K562 (cell line): ENCODE measurements around the gene GYPC. TPM values are rescaled to one million over a fixed set of nuclear protein-coding genes. Genes with fewer than 3 reads are reported as not detected.

Experiments used
- ATAC-seq: fragments of 200-7000 bp; cut with Tn5 transposase; 3 replicates; pipeline ENCODE4 v1.9.1; 2020; ENCODE audit warnings: moderate library complexity
- BruUV-seq: library from RNA; stranded (reverse); fragments of 400-500 nt; replicated peaks from 2 replicates; lab custom pipeline; 2021; lab: Mats Ljungman, UMichigan
- CTCF ChIA-PET: fragments of 300-600 bp; formaldehyde crosslinking; extraction: SDS; loops from one replicate; lab custom pipeline; 2021; ENCODE audit warnings: low intra/inter-chr PET ratio; lab: Yijun Ruan, JAX
- POLR2A ChIA-PET: fragments of 300-600, 350-650 bp; sonication (Branson Sonifier 250); formaldehyde crosslinking; extraction: SDS; loops from one replicate; lab custom pipeline; 2021; ENCODE audit warnings: antibody characterized with exemption, inconsistent platforms; lab: Yijun Ruan, JAX
- DNase-seq, 4 experiments: peaks; one replicate each; pipeline versions ENCODE4 v3.0.0 to v3.0.0-alpha.2; 2011 to 2018; ENCODE audit warnings: low spot score in 3 of 4, mixed read lengths in 3 of 4; ENCODE audit errors: extremely low read depth in 1 of 4
- FAIRE-seq: peaks from 2 replicates; lab custom pipeline; 2011; peaks lifted over from hg19 to GRCh38; lab: Jason Lieb, UNC
- H2AFZ ChIP-seq: 2 replicates; pipeline ENCODE4 v1.6.0; 2011; ENCODE audit warnings: low read depth, low read length, control low read depth, inconsistent platforms
- H3K27ac ChIP-seq: fragments of 200-600 bp; 3 replicates; pipeline ENCODE4 v1.8.0; 2011; ENCODE audit warnings: low read depth, mild to moderate bottlenecking, control low read depth, inconsistent platforms, low read length, moderate library complexity, mixed read lengths; ENCODE audit errors: extremely low read depth
- H3K27me3 ChIP-seq, 2 experiments: fragments of 300-600 bp in 1 of 2; 2 replicates in 1 of 2; 3 replicates in 1 of 2; pipeline versions ENCODE4 v1.6.0 to v1.8.0; 2011; ENCODE audit warnings: inconsistent platforms in 2 of 2, low read length in 2 of 2, mild to moderate bottlenecking in 1 of 2, mixed read lengths in 1 of 2, moderate library complexity in 1 of 2; ENCODE audit not compliant: control insufficient read depth in 2 of 2, insufficient read depth in 2 of 2
- H3K36me3 ChIP-seq: fragments of 300-600 bp; 3 replicates; pipeline ENCODE4 v1.8.0; 2011; ENCODE audit warnings: mild to moderate bottlenecking, low read length, inconsistent platforms; ENCODE audit not compliant: control insufficient read depth, insufficient read depth
- H3K4me1 ChIP-seq, 2 experiments: fragments of 200-600 bp in 1 of 2; replicated peaks in 1 of 2; 2 replicates in 1 of 2; 3 replicates in 1 of 2; pipeline versions ENCODE4 v1.5.1 to v1.8.0; 2011; ENCODE audit warnings: inconsistent platforms in 2 of 2, low read length in 2 of 2, mild to moderate bottlenecking in 1 of 2, mixed read lengths in 1 of 2, moderate library complexity in 1 of 2; ENCODE audit not compliant: control insufficient read depth in 2 of 2, insufficient read depth in 2 of 2
- H3K4me2 ChIP-seq: 2 replicates; pipeline ENCODE4 v1.6.1; 2011; ENCODE audit warnings: low read length, control low read depth, inconsistent platforms, mixed read lengths; ENCODE audit not compliant: insufficient read depth
- H3K4me3 ChIP-seq: fragments of 200-600 bp; sonication (generic), shearing (Covaris generic); 2 replicates; pipeline ENCODE4 v1.5.1; 2016; ENCODE audit warnings: control low read depth, inconsistent platforms
- H3K79me2 ChIP-seq: fragments of 200-600 bp; 3 replicates; pipeline ENCODE4 v1.8.0; 2011; ENCODE audit warnings: low read length, inconsistent platforms; ENCODE audit not compliant: control insufficient read depth, insufficient read depth
- H3K9ac ChIP-seq, 2 experiments: 2 replicates each; pipeline versions ENCODE4 v1.6.0 to v1.6.1; 2011; ENCODE audit warnings: low read depth in 2 of 2, low read length in 2 of 2, control low read depth in 1 of 2, inconsistent platforms in 1 of 2, mild to moderate bottlenecking in 1 of 2, mixed read lengths in 1 of 2; ENCODE audit not compliant: insufficient read depth in 1 of 2
- H3K9me1 ChIP-seq: one replicate; pipeline ENCODE4 v1.6.0; 2011; ENCODE audit warnings: inconsistent platforms, mild to moderate bottlenecking, low read length, moderate library complexity; ENCODE audit not compliant: control insufficient read depth, insufficient read depth
- H3K9me3 ChIP-seq: replicated peaks from 2 replicates; pipeline ENCODE4 v1.5.1; 2011; ENCODE audit warnings: low read depth, low read length, inconsistent platforms; ENCODE audit not compliant: control insufficient read depth, insufficient read depth
- H4K20me1 ChIP-seq: replicated peaks from 2 replicates; pipeline ENCODE4 v1.6.1; 2011; ENCODE audit warnings: low read length, inconsistent platforms, mixed read lengths; ENCODE audit not compliant: control insufficient read depth, insufficient read depth
- BACH1 ChIP-seq: fragments of 200-800 bp; sonication (Bioruptor generic); IDR thresholded peaks from 2 replicates; pipeline ENCODE4 v1.6.1; 2016; ENCODE audit warnings: missing genetic modification characterization, missing compliant biosample characterization
- WGBS: fragments of 100-300 bp; shearing (Covaris generic); methylation state at CpG from one replicate; pipeline ENCODE4 v1.1.6; 2016; ENCODE audit warnings: low coverage, mixed read lengths; ENCODE audit not compliant: insufficient coverage; ENCODE audit errors: missing lambda C conversion rate; 5-methylcytosine and 5-hydroxymethylcytosine counted together
- in situ Hi-C: fragments of 300-500 bp; cut with MboI; formaldehyde crosslinking; loops from 4 replicates; pipeline ENCODE4 v1.15.0; 2018; ENCODE audit warnings: inconsistent platforms, mixed read lengths
- intact Hi-C: fragments of 100-400 bp; cut with micrococcal nuclease; formaldehyde crosslinking; loops from 2 replicates; pipeline ENCODE4 v1.14.2; 2022
- polyA plus RNA-seq, 8 experiments: library from polyadenylated mRNA; depleted of rRNA in 4 of 8; stranded (reverse) in 5 of 8; unstranded in 3 of 8; fragments of >200 nt; fragmentation: Nextera tagmentation in 2 of 8; fragmentation: Illumina TruSeq in 1 of 8; extraction: Ambion mirVana in 2 of 8; extraction: Trizol in 1 of 8; gene quantifications; 2 replicates each; pipeline versions ENCODE4 v1.2.1 to v1.2.3, GENCODE V29; 2011 to 2014; ENCODE audit warnings: inconsistent platforms in 1 of 8, missing spikeins in 1 of 8
- total RNA-seq, 7 experiments: library from RNA; depleted of rRNA in 6 of 7; stranded (reverse); fragments of >200 nt in 6 of 7; fragmentation: Illumina TruSeq in 2 of 7; extraction: Trizol in 2 of 7; gene quantifications; 2 replicates each; pipeline versions ENCODE4 v1.2.1 to v1.2.3, GENCODE V29; 2011 to 2021; ENCODE audit warnings: low replicate concordance in 1 of 7
- TF ChIP-seq, protein P1 (sequence below): fragments of 450-650 bp; IDR thresholded peaks from 2 replicates; pipeline ENCODE4 v1.6.1; 2018; ENCODE audit not compliant: partially characterized antibody

GYPC gene
- total and polyA plus RNA-seq, 9 of the 15 experiments (the other 6 are each of a cell fraction or from before 2014, with no cell fraction given): 50.6 to 282 (median 194) TPM

DNA sequence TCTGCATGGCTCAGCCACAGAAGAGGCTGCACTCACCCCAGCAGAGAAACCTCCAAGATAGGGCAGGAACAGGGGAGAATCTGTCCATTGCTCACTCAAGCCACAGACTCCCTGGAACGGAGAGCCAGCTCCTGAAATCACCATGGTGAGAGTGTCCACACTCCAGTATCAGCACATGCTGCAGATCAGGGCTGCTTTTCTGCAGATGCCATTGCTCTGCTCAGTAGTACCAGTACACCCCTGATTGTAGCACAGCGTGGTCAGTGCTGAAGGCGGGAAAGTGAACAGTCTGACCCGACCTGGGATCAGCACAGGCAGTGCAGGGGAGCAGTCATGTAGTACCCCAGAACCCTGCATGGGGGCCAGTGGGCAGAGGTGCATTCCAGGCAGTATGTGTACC lies 73.9 kb downstream of the GYPC start:
- H3K9ac ChIP-seq: no peak overlapping the region
- no peaks in the 10 kb centered on the region for H3K4me1 ChIP-seq
- no peak overlapping the region for H3K4me2 ChIP-seq
- in situ Hi-C loops: no loop called here
- TF ChIP-seq BACH1 (tag): no peak
- TF ChIP-seq, protein P1, sequence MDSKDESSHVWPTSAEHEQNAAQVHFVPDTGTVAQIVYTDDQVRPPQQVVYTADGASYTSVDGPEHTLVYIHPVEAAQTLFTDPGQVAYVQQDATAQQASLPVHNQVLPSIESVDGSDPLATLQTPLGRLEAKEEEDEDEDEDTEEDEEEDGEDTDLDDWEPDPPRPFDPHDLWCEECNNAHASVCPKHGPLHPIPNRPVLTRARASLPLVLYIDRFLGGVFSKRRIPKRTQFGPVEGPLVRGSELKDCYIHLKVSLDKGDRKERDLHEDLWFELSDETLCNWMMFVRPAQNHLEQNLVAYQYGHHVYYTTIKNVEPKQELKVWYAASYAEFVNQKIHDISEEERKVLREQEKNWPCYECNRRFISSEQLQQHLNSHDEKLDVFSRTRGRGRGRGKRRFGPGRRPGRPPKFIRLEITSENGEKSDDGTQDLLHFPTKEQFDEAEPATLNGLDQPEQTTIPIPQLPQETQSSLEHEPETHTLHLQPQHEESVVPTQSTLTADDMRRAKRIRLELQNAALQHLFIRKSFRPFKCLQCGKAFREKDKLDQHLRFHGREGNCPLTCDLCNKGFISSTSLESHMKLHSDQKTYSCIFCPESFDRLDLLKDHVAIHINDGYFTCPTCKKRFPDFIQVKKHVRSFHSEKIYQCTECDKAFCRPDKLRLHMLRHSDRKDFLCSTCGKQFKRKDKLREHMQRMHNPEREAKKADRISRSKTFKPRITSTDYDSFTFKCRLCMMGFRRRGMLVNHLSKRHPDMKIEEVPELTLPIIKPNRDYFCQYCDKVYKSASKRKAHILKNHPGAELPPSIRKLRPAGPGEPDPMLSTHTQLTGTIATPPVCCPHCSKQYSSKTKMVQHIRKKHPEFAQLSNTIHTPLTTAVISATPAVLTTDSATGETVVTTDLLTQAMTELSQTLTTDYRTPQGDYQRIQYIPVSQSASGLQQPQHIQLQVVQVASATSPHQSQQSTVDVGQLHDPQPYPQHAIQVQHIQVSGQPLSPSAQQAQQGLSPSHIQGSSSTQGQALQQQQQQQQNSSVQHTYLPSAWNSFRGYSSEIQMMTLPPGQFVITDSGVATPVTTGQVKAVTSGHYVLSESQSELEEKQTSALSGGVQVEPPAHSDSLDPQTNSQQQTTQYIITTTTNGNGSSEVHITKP: peak; percentile 69
- FAIRE-seq (no peak), DNase-seq (no peak), ATAC-seq (peak; percentile 47)
- POLR2A ChIA-PET: interaction anchor here (1.2 kb wide), 1 partner anchor 9 kb away, joined by 3 read pairs; no protein-coding TSS in a partner anchor
- intact Hi-C loops: no loop called here
- H3K9me1 ChIP-seq: no peaks in the 10 kb centered on the region
- 0% methylated on average over 4 of the region's 4 CpGs for WGBS
- BruUV-seq: no TSS peak
- no peaks in the 10 kb centered on the region for H3K9me3 ChIP-seq
- H3K36me3 ChIP-seq: no peaks in the 10 kb centered on the region
- no peak overlapping the region for H3K27ac ChIP-seq
- H3K4me3 ChIP-seq: no peak overlapping the region
- peaks cover 0 to 35% of the 10 kb centered on the region in 2 experiments; a peak in 4 of 5 replicates for H3K27me3 ChIP-seq
- CTCF ChIA-PET: no interaction called here
- H4K20me1 ChIP-seq: no peaks in the 10 kb centered on the region
- H2AFZ ChIP-seq: no peak overlapping the region
- H3K79me2 ChIP-seq: no peaks in the 10 kb centered on the region
